Neutrophil (primary cell): Measurements from ENCODE around the gene GUCD1.
A peak's percentile ranks its signal among the peaks of the same experiment; 100 is the strongest.
"Not testable (repeated sequence)": the region's sequence is repeated elsewhere in the genome, so short reads cannot be mapped to it uniquely, and the experiment has no call there.

Experiments
- H3K27ac ChIP-seq: fragments of 200-600 bp; sonication (generic); 2 replicates; pipeline ENCODE4 v1.5.1; 2016; ENCODE audit warnings: mild to moderate bottlenecking, moderate library complexity
- H3K27me3 ChIP-seq: fragments of 200-600 bp; sonication (generic); 2 replicates; pipeline ENCODE4 v1.6.0; 2016; ENCODE audit warnings: mild to moderate bottlenecking
- H3K36me3 ChIP-seq: fragments of 200-600 bp; sonication (generic); 2 replicates; pipeline ENCODE4 v1.5.1; 2017
- H3K4me1 ChIP-seq, 2 experiments: fragments of 200-600 bp in 1 of 2; sonication (generic) in 1 of 2; 1 replicate in 1 of 2; 2 replicates in 1 of 2; pipeline versions ENCODE4 v1.5.1 to v1.6.1; 2013 to 2016; ENCODE audit warnings: low read depth in 1 of 2, low read length in 1 of 2, mild to moderate bottlenecking in 1 of 2, moderate library complexity in 1 of 2; ENCODE audit not compliant: control insufficient read depth in 1 of 2, insufficient read depth in 1 of 2
- H3K4me3 ChIP-seq, 2 experiments: fragments of 200-600 bp in 1 of 2; sonication (generic) in 1 of 2; 1 replicate in 1 of 2; 2 replicates in 1 of 2; pipeline ENCODE4 v1.5.1; 2013 to 2016; ENCODE audit warnings: low read depth in 1 of 2, low read length in 1 of 2, mild to moderate bottlenecking in 1 of 2, moderate library complexity in 1 of 2
- H3K9me3 ChIP-seq: fragments of 200-600 bp; sonication (generic); 2 replicates; pipeline ENCODE4 v1.5.1; 2016
- CTCF ChIP-seq: fragments of 200-600 bp; sonication (generic); IDR thresholded peaks from 2 replicates; pipeline ENCODE4 v1.5.1; 2016; ENCODE audit warnings: antibody characterized with exemption

The GUCD1 gene

GRCh38 chr22:24554313-24555164 is at the start of gene GUCD1:
GUCD1 (minus strand) TSS chr22:24555138; CDS start chr22:24554991, 147 bp downstream.
- Histone ChIP-seq H3K9me3 (no peaks in the 10 kb centered on the region), H3K27me3 (no peaks in the 10 kb centered on the region), H3K27ac (peak within 1 kb of the TSS; percentile 99), H3K36me3 (peaks cover 32% of the 10 kb centered on the region), H3K4me1 (peaks cover 55% of the 10 kb centered on the region in 2 experiments), H3K4me3 (peak within 1 kb of the TSS; percentile 93 to 98)
- no peak for TF ChIP-seq CTCF

GRCh38 chr22:24603770-24604629 is 49.1 kb upstream of the GUCD1 start:
- peaks cover 51 to 66% of the 10 kb centered on the region in 2 experiments for H3K4me1 ChIP-seq
- not testable (repeated sequence) for H3K27me3 ChIP-seq

DNA sequence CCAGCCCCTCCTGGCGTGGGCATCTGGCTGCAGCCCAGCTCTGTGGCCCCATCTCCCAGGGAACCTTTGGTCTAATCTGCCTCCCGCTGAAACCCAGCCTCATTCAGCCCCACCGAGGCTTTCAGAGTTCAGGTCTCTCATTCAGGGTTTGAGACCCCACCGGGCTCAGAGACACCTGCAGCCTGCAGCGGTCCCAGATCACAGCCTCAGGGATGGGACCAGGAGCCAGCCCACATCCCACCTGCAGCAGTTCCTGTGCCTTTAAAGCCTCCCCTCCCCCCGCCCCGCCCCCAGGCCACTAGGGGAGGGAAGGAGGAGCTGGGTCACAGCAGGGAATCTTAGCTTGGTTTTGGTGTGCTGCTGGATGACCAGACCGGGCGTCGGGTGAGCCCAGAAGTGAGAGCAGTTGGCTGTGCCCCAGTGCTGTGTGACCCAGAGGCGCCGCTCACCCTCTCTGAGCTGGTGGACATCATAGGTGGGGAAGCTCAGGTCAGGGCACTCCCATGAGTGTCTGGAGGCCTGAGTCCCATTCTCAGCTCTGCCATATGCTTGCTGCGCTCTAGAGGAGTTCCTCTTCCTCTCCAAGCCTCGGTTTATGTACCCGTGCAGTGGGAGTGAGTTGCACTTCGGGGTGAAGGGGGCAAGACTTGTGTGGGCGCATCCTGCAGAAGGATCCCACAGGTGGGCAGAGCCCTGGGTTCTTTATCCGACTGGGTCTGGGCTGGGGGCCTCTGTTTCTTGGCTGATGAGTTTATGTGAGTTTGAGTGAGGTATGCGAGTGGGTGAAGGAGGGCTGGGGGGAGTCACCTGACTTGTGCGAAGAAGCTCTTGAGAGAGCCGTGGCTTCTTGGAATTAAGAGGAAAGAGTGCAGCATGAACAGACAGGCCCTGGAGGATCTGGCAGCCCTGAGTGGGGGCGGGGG is 48.2 kb upstream of the GUCD1 start, which contains the start of gene GGT1:
TSS of gene GGT1 (plus strand) at position 347 of the 923 bp plus-strand sequence. CDS start 7,889 bp downstream, outside the sequence.
- Histone ChIP-seq H3K4me1 (peaks cover 47 to 59% of the 10 kb centered on the region in 2 experiments), H3K4me3 (peak within 1 kb of the TSS; percentile 10 to 15), H3K27ac (peak within 1 kb of the TSS; percentile 94)
- H3K9me3 ChIP-seq, H3K36me3 ChIP-seq, H3K27me3 ChIP-seq: not testable (repeated sequence)

More at GRCh38 chr22:24603770-24604629, 49.1 kb upstream of the GUCD1 start:
- H3K27ac ChIP-seq, result peak overlapping the region; percentile 94
- not testable (repeated sequence) for H3K9me3 ChIP-seq, H3K36me3 ChIP-seq
- peak overlapping the region in 1 of 2 experiments; percentile 10 for H3K4me3 ChIP-seq

GRCh38 chr22:24602105-24602749 is 47.3 kb upstream of the GUCD1 start:
- H3K27ac ChIP-seq, result peak overlapping the region; percentile 94
- H3K4me3 ChIP-seq, H3K27me3 ChIP-seq, H3K36me3 ChIP-seq, H3K9me3 ChIP-seq: not testable (repeated sequence)
- peaks cover 38 to 50% of the 10 kb centered on the region in 2 experiments for H3K4me1 ChIP-seq

DNA sequence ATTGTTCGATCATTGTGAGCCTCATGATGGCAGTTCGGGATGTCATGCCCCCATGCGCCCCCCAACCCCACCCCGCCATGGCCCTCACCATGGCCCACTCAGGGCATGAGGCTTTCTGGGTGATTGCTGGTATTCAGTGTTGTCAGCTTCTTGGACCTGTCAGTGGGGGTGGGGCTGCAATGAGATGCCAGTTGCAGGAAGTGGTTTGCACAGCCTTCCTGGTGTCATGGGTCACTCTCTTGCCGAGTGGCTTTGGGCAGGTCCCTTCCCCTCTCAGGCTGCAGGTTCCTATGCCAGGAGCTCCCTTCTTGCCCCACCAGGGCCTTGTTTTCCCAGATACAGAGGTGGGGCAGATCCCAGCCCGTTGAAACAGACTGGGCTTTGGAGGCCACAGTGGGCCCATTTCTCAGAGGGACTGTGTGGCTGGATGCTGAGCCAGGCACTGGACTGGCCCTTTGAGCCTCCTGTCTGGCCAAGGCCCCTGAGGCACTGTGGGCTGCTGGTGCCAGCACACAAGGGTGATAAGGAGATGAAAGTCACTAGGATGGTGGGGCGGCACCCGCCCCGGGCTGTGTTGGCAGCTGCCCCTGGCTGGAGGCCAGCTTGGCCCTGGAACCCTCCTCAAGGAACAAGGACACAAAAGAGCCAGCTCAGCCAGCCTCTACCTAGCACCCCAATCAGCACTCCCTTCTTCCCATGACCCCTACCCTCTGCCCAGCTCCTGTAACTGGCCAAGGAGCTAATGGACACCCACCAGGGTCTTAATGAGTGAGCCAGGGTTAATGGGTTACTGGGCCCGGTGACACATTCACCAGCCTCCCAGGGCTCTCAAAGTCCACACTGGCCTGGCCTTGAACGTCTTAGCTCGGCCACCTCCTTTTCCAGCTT is 46.5 kb upstream of the GUCD1 start:
- Histone ChIP-seq H3K4me1 (peaks cover 36 to 47% of the 10 kb centered on the region in 2 experiments), H3K36me3 (no peaks in the 10 kb centered on the region), H3K9me3 (no peaks in the 10 kb centered on the region), H3K27ac (peak overlapping the region; percentile 94), H3K4me3 (peak overlapping the region in 1 of 2 experiments; percentile 21), H3K27me3 (no peaks in the 10 kb centered on the region)
- TF ChIP-seq CTCF, result no peak

- Histone ChIP-seq H3K4me1 (peaks cover 36 to 52% of the 10 kb centered on the region in 2 experiments), H3K27ac (peak overlapping the region; percentile 94)
- not testable (repeated sequence) for H3K36me3 ChIP-seq, H3K4me3 ChIP-seq, H3K27me3 ChIP-seq, H3K9me3 ChIP-seq
These were observed 45.2 kb upstream of the GUCD1 start for GRCh38 chr22:24599958-24600715.
